Stimulated activated CD4-positive, alpha-beta T cell treated with anti-CD3 and anti-CD28 coated beads, Interleukin-12 subunit alpha, Interleukin-12 subunit beta, amount 100 ng/mL, for 48 hours (primary cell): ENCODE measurements around the gene SLC35F2.
"Not testable (repeated sequence)": the region's sequence is repeated elsewhere in the genome, so short reads cannot be mapped to it uniquely, and the experiment has no call there.

Experiments used
- DNase-seq, 3 donors: peaks; one replicate each; pipeline ENCODE4 v3.0.0-alpha.2; 2020; ENCODE audit warnings: low read depth in 2 of 3, low spot score in 1 of 3

Gene SLC35F2

DNA sequence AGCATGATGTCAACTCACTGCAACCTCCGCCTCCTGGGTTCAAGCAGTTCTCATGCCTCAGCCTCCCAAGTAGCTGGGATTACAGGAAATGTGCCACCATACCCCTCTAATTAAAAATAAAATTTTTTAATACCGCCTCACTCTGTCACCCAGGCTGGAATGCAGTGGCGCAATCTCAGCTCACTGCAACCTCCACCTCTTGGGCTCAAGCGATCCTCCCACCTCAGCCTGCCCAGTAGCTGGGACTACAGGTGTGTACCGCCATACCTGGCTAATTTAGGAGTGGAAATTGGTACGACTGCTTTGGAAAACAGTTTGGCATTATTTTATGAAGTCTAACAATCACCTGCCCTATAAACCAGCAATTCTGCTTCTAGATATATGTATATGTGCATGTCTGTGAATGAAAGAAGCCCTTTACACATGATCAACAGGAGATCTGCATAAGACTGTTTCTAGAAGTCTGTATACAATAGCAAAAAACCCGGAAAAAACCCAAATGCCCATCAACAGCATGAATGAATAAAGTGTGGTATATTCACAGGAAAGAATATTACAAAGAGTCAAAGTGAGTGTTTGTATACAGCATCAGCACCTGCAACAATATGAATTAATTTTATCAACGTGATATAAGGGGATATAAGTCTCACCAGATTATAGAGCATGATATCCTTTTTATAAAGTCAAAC lies 16.0 kb downstream of the SLC35F2 start:
- DNase-seq = no peak

DNA sequence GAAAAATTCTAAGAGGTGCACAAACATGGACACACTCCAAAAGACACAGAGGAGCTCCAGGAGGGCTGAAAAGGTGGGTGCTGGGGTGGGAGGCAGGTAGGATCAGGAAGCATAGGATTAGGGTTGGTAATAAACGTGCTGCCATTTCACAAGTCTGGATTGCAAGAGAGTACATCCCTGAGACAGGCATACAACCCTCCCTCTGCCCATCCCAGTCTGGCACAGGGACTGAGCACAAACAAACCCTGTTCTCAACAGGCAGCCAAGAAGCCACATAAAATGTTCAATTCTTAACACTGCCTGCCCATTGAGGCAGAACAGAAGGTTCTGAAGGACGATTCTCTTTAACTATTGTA lies 18.5 kb downstream of the SLC35F2 start:
- DNase-seq = no peak

DNA sequence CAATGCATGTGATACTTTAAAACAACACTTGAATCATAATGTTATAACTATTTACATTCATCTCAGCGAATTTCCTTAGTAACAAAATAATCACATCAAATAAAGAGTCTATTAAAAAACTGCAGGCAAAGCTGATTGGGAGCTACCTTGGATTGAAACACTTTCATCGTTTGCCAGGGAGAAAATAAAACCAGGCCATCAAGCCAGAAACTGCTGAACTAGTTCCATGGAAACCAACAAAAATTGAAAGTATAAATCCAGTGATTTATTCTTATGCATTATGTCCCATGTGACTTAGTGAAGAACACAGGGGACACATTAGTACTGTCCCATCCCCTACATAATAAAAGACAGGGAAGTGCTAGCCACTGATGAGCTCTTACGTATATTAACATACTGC lies 21.7 kb downstream of the SLC35F2 start:
- no peak for DNase-seq

DNA sequence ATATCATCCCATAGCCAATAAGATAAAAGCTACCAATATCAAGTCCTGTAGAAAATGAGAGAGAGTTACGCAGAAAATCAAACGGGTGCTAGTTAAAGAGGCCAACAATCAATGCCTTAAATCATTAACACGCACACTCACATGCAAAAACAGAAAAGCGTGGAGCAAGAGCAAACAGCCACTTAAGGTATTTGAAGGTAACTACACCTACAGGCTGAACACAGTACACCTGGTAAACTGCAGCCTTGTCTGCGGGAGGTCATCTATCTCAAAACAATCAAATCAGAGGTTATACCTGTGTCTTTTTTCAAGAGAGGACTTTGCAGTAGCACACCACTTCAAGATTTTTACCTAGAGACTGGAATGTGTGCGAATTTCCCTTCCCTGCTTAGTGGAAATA lies 23.6 kb downstream of the SLC35F2 start:
- no peak for DNase-seq

DNA sequence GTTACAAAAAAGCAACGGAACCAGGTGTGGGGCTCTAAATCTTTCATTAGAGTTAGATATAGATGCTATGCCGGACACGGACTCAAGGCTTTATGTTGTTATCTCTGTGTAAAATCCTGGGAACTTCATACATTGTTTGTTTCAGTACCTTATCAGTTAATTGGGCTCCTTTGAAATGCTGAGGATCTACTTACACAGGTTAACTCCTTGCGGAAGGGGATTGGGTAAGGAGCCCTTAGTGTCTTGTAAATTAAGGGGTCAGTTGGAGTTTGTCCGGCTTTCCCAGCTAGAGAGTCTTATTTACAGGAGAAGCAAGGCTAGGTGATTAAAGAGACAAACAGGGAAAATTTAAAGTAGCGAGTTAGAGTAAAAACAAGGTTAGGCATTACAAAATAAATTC lies 24.7 kb downstream of the SLC35F2 start:
- not testable (repeated sequence) for DNase-seq

DNA sequence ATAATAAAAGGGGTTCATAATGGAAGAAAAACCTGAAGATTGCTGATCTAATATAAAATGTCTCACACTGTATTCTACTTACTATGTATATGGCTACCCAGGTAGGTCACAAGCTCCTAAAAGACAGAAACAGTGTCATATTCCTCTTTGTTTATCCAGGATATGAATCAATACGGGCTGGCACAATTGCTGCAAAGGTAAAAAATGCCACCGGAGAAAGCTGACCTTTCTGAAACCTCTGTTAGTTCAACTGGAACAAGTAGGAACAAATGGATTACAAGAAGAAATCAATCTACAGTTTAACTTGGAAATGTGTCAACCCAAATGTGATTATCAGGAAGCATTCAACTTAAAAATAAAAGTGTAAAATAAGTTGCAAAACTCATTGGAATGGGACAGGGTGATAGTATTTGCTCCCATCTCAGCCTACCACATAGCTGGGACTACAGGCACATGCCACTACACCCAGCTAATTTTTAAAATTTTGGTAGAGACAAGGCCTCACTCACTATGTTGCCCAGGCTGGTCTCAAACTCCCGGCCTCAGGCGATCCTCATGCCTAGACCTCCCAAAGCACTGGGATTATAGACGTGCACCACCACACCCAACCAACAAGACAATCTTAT lies 27.6 kb downstream of the SLC35F2 start:
- DNase-seq = no peak

DNA sequence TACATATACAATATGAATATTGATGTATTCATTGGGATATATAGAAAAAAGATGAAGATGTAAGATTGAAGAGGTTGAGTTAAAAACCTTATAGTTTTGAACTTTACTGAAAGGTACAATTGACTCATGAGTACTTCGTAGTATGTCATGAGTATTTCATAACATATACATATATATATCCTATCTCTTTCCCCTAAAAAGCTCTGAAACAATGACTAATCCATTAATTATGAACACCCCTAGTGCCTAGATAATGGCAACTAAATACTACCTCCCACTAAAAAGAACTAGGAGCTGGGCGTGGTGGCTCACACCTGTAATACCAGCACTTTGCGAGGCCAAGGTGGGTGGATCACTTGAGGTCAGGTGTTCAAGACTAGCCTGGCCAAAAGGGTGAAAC lies 31.5 kb downstream of the SLC35F2 start:
- no peak for DNase-seq

DNA sequence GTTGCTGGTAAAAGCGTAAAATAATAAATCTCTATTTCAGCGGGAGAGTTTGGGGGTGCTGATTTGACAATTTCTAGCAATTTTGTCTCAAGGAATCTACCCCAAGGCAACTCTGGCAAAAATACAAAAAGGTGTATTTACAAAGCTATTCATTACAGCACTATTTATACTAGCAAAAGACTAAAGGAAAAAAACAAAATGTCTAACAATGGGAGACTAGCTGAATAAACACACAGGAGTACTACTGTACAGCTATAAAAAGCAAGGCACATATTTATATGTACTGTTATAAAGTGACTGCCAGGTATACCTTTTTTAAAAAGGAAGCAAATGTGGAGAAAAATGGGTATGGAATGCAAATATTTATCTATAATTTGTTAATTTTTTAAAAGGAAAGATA lies 32.7 kb downstream of the SLC35F2 start:
- DNase-seq = no peak

DNA sequence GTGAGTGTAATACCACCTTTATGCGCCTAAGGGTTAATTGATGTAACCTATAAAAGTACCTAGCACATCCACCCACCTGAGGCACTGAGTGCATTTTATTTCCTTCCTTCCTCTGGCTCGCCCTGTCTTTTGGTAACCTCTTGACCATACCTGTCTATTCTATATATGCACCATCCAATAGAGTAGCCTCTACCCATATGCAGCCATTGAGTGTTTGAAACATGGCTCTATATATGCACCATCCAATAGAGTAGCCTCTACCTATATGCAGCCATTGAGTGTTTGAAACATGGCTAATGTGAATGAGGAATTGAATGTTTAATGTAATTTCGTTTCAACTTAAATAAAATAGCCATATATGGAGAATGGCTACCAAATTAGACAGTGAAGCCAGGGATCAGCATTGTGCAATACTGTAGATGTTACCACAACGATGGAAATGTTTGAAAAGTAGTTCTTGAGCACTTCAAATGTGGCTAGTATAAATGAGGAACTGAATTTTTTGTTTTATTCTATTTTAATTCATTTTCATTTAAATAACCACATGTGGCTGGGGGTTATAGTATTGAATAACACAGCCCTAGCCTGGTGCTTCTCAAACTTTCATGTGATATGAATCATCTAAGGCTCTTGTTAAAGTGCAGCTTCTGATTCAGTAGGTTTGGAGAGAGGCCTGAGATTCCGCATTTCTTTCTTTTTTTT lies 33.8 kb downstream of the SLC35F2 start:
- DNase-seq = no peak

DNA sequence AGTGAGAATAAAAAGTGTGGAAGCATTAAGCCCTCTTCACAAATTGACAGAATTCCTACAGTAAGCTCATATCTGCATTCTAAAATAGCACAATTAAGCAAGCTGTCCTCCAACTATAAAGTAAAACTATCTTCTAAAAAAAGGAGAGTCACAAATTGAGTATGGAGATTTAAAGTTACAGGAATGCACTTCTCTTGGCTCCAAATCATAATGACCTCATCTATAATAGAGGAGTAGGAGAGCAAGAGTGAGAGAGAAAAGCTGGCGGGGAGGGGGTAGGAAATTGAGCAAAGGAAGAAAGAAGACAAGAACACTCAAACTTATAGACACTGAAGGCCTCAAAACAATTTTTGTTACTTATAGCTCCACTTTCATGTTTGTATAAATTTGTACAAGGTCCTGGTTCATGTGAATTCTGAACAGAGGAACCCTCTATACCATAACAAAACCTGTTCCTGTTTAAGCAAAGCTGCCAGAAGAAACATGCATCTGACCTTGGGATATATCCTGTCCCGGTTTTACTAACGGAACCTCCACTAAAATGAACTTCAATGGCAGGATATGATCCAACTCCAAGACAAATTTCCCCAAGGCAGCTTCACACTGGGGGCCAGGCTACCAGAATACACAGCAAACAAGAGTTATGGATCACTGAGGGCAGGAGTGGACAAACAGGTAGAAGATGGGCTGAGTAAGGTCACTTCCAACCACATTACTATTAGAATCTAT lies 37.2 kb downstream of the SLC35F2 start:
- no peak for DNase-seq

DNA sequence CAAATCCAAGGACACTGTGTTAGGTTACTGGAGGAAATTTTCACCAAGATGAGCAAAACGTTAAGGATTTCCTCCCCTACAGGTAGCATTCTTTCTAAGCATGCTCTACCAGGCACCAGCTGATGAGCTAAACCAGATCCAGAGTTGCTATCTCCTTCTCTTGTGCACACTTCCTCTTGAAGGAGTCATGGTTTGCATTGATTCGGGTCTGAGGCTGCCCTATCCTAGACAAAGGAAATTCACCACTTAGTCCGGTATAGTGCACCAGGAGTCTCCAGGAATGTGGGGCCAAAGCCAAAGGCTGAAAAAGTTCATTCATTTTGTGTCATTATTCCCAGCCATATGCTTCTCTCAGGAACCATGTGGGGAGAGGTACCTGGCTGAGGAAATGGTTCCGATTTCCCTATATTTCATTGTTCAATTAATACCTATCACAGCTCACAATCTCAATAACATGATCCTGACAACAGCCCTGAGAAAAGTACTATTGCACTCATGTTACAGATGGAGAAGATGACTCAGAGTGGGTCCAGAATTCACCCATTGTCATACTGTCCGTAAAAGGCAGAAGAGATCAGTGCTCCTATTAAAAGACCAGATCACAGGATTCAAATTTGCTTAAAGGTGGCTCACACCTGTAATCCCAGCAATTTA lies 39.1 kb downstream of the SLC35F2 start:
- DNase-seq = no peak

DNA sequence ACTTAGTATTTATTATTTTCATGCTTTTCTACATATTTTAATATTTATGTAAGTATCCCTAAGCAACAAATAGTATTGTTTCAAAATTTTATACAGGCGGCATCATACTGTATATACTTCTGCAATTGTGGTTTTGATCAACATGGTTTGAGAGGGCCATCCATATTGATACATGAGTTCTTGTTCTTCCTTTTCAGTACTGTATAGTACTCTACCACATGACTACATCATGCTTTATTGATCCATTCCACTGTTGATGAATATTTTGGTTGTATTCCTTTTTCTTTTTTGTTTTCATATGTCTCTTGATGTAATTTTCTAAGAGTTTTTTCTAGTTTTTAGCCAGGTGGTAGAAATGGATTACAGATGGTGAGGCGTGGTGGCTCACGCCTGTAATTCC lies 40.1 kb downstream of the SLC35F2 start:
- no peak for DNase-seq

DNA sequence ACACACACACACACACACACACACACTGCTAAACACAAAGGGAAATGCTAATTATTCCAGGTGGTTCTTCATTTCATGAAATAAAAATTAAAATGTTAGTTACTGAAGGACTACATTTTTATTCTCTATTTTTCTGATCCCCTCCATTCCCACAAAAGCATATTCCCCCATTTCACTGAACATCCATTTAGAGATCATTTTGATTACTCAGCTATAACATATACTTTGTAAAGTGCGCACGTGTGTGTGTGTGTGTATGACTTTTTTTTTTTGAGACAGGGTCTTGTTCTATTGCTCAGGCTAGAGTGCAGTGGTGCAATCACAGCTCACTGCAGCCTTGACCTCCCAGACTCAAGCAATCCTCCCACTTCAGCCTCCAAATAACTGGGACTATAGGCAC lies 42.6 kb downstream of the SLC35F2 start:
- DNase-seq = no peak

DNA sequence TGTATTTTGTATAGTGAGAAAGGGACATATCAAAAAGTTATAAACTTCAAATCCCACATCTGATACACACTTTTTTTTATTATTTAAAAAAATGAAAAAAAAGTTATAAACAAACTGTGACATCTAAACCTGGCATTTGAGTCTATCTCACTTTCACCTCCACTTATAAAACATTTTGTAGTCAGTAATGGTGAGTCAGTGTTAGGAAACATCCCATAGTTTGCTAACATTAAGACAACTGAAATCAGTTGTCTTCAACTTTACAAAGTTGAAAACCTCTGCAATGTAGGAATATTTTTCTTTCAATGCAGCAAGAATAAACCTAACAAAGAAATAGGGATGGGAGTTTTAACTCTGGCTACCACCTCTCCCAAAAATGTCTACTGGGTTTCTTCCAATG lies 47.7 kb downstream of the SLC35F2 start:
- no peak for DNase-seq

DNA sequence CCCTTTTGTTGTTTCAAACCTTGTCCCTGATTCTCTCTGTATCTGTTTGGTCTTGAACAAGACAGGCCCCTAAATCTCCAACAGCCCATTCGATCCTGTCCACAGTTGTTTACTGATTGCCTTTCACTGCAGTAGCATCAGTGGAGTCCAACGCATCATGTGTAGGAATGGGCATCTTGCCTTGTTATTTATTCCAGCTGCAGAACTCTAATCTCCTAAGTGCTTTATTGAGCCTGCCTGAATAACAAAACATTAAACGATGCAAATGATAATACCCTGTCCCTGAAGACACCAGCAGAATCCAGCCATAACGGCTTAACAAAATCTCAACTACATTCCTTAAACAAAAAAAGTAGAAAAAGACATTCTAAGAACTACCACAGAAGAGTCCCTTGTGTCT lies 50.1 kb downstream of the SLC35F2 start:
- DNase-seq = no peak

DNA sequence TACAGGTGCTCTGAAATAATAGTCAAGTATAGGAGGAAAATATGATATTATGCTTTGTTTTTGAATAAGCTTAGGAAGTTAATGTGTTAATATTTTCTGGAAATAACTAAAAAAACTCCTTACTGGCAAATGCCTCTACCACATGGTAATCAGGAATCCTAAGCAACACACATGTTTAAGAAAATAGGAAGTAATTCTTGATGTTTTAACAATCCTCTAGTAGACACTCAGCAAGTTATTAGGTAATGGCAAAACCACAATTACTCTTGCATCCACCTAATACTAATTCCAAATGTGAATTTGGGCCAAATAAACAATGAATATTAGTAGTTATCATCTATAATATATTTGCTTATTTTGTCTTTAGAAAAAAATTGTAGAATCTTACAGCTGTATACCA lies 53.6 kb downstream of the SLC35F2 start:
- no peak for DNase-seq

DNA sequence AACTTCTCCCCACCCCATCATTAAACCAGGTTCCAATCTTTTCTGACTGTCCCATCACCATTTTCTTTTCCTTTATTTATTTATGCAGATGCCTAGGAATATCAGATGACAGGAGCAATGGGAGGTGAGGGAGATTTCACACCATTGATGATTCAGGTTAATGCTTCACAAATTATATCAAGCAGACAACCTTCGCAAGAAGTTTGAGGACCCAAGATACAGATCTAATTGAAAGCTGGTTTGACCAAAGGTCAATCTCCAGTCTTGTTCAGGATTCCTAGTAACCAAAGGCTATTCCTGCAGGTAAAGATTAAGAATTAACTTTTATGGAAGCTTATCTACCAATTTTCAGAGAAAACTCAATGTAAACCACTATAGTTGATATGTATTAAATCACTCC lies 54.4 kb downstream of the SLC35F2 start:
- no peak for DNase-seq

DNA sequence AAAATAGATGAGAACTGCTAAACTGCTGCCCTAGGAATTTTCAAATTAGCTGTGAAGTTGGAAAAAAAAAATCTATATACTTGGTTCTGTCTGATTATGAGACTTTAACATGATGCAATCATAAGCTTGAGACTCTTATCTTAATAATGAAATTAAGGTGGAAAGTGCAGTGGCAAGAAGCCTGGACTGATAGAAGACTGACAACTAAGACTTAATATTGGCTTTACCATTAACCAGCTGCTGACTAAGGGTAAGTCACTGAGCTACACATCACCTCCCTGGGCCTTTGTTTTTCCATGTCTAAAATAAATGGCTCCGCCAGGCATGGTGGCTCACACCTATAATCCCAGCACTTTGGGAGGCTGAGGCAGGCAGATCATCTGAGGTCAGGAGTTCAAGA lies 56.9 kb downstream of the SLC35F2 start:
- DNase-seq = no peak

DNA sequence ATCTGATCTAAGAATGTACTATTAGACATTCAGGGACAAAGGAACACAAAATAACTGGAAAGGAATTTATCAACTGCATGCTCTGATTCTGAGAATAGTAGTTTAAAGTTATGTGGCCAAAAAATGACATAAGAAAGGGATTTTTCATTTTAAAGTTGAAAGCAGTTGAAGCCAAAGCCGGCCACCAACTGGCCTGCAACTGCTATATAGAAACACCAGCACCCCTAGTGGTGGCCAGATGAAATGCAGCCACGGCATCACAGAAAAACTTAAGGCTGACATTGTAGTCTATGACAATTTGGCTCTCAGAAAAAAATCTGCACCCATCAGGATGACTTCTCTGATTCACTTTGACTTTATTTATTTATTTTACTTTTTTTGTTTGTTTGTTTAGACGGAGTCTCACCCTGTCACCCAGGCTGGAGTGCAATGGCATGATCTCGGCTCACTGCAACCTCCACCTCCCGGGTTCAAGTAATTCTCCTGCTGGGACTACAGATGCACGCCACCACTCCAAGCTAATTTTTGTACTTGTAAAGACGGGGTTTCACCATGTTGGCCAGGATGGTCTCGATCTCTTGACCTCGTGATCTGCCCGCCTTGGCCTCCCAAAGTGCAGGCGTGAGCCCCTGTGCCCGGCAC lies 59.2 kb downstream of the SLC35F2 start:
- DNase-seq = peak; percentile 46 to 60 (median 56)

DNA sequence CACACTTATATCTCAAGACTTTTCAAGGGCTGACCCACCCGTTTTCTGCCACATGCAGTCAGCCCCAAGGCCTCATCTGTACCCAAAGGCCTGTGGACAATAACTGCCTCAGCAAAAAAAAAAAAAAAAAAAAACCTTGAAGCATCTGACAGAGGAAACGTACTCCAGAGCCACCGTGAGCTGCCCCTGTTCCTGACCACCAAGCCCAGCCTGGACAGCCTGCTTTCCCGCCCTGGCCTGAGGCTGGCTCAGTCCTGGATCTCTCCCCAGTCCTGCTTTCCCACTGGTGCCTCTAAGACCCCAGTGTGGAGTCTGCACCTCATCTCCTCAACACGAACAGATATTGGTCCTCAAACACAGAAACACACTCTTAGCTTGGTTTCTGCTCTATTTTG lies 66.5 kb downstream of the SLC35F2 start:
- no peak for DNase-seq
